ENCODE measurements around the gene RADX.
A peak's percentile ranks its signal among the peaks of the same experiment; 100 is the strongest.
"Not testable (repeated sequence)": the region's sequence is repeated elsewhere in the genome, so short reads cannot be mapped to it uniquely, and the experiment has no call there.

The RADX gene

GRCh38 chrX:106611679-106612392 lies at the start of gene RADX:
TSS of gene RADX (plus strand) at chrX:106611978. CDS start at chrX:106612081, 103 bp downstream.
- peak; percentile 88 for DNase-seq

GRCh38 chrX:106564986-106565385 lies 46.8 kb upstream of the RADX start:
- DNase-seq, result no peak

GRCh38 chrX:106566362-106566761 lies 45.4 kb upstream of the RADX start:
- DNase-seq, result no peak

GRCh38 chrX:106581856-106582255 lies 29.9 kb upstream of the RADX start:
- DNase-seq, result no peak

- DNase-seq, result no peak
Observed at GRCh38 chrX:106585478-106585877, 26.3 kb upstream of the RADX start.

GRCh38 chrX:106588801-106589200 lies 23.0 kb upstream of the RADX start:
- DNase-seq, result no peak

GRCh38 chrX:106599411-106599810 lies 12.4 kb upstream of the RADX start:
- no peak for DNase-seq

- DNase-seq, result no peak
Observed at GRCh38 chrX:106606571-106606970, 5.2 kb upstream of the RADX start.

GRCh38 chrX:106608016-106608415 lies 3.8 kb upstream of the RADX start:
- DNase-seq, result no peak

GRCh38 chrX:106611317-106611678 lies 480 bp upstream of the RADX start:
- no peak for DNase-seq

- no peak for DNase-seq
Observed at GRCh38 chrX:106612393-106612763, 600 bp downstream of the RADX start.

- no peak for DNase-seq
Observed at GRCh38 chrX:106613277-106613676, 1.5 kb downstream of the RADX start.

GRCh38 chrX:106615041-106615440 lies 3.3 kb downstream of the RADX start:
- no peak for DNase-seq

- DNase-seq, result no peak
Observed at GRCh38 chrX:106619797-106620196, 8.0 kb downstream of the RADX start.

GRCh38 chrX:106621836-106622235 lies 10.1 kb downstream of the RADX start:
- DNase-seq, result no peak

- DNase-seq, result no peak
Observed at GRCh38 chrX:106626789-106627188, 15.0 kb downstream of the RADX start.

GRCh38 chrX:106631615-106632014 lies 19.8 kb downstream of the RADX start:
- DNase-seq, result no peak

- no peak for DNase-seq
Observed at GRCh38 chrX:106649523-106650428, 38.0 kb downstream of the RADX start.

GRCh38 chrX:106653625-106654024 lies 41.8 kb downstream of the RADX start:
- not testable (repeated sequence) for DNase-seq

- DNase-seq, result no peak
Observed at GRCh38 chrX:106670631-106671030, 58.9 kb downstream of the RADX start.

- DNase-seq, result no peak
Observed at GRCh38 chrX:106672527-106672926, 60.7 kb downstream of the RADX start.

- no peak for DNase-seq
Observed at GRCh38 chrX:106680716-106681115, 68.9 kb downstream of the RADX start.

GRCh38 chrX:106684207-106684606 lies 72.4 kb downstream of the RADX start:
- no peak for DNase-seq

- no peak for DNase-seq
Observed at GRCh38 chrX:106692425-106693065, 80.8 kb downstream of the RADX start.

Data from stimulated activated CD4-positive, alpha-beta T cell treated with anti-CD3 and anti-CD28 coated beads, Interleukin-15, amount 100 ng/mL, for 24 hours (primary cell).